ENCODE data around the gene MVB12B. TPM values are rescaled to one million over a fixed set of nuclear protein-coding genes. Genes with fewer than 3 reads are reported as not detected.

The MVB12B gene
- total and polyA plus RNA-seq, 2 of the 4 experiments (the other 2 are of a cell fraction): 2.0 to 4.0 TPM

GRCh38 chr9:126386088-126386487 lies 59.5 kb downstream of the MVB12B start:
- no peak overlapping the region for H2AK5ac ChIP-seq (ENCODE audit: low read depth, low read length)
- no peak overlapping the region for H3K23ac ChIP-seq (ENCODE audit: low read depth, low read length)
- peaks cover 4% of the 10 kb centered on the region; the same call in 1 of the 2 replicates for H3K9me1 ChIP-seq (ENCODE audit: insufficient read depth, low read length)
- no peak overlapping the region for H2BK15ac ChIP-seq (ENCODE audit: low read depth, low read length)
- H3K4me2 ChIP-seq (ENCODE audit: low read depth, low read length): no peak overlapping the region
- no peaks in the 10 kb centered on the region for H3K27me3 ChIP-seq (ENCODE audit: control insufficient read depth, insufficient read depth, low read length)
- H3K18ac ChIP-seq (ENCODE audit: low read depth, low read length): no peak overlapping the region
- no peak overlapping the region for H4K91ac ChIP-seq (ENCODE audit: insufficient read depth, low read depth, low read length)
- no peak overlapping the region for H2AFZ ChIP-seq (replicated peaks; ENCODE audit: low read length, poor library complexity)
- H3K14ac ChIP-seq (replicated peaks; ENCODE audit: low read depth, low read length): no peak overlapping the region
- H3K9me3 ChIP-seq (ENCODE audit: control insufficient read depth, insufficient read depth, low read length): no peaks in the 10 kb centered on the region
- no peak overlapping the region for H3K4me3 ChIP-seq (ENCODE audit: insufficient read depth, low read depth, low read length)
- no TSS peak for BruUV-seq (replicated peaks)
- no peak overlapping the region for H4K8ac ChIP-seq (ENCODE audit: low read depth in 2 of 2, low read length in 2 of 2)
- WGBS, 2 experiments (ENCODE audit: extremely low coverage in 2 of 2, insufficient read length in 1 of 2): no CpG with 5 or more reads among the region's 5 CpGs
- no peak overlapping the region for H3K56ac ChIP-seq (ENCODE audit: extremely low read depth, insufficient read depth, low read length)
- CTCF ChIA-PET: no interaction called here
- H3K4me1 ChIP-seq (ENCODE audit: control insufficient read depth, insufficient read depth, low read length): peaks cover 3% of the 10 kb centered on the region; the same call in 1 of the 2 replicates
- dilution Hi-C loops (cut with HindIII; ENCODE audit: low sequenced_read_pairs, unreplicated experiment) (no loop called here), intact Hi-C loops (cut with micrococcal nuclease) (no loop called here), in situ Hi-C loops (cut with MboI; ENCODE audit: low sequenced_read_pairs) (no loop called here)
- H3K79me1 ChIP-seq (ENCODE audit: low read depth in 1 of 2, low read length in 2 of 2): no peaks in the 10 kb centered on the region
- no peak overlapping the region for H3K27ac ChIP-seq (ENCODE audit: insufficient read depth, low read length)
- no peak overlapping the region for H2AK9ac ChIP-seq (replicated peaks; ENCODE audit: low read depth, low read length, poor library complexity)
- no peak overlapping the region for H2BK120ac ChIP-seq (ENCODE audit: low read depth, low read length)
- H2BK20ac ChIP-seq (ENCODE audit: low read depth, low read length): no peak overlapping the region
- H4K5ac ChIP-seq (ENCODE audit: low read depth, low read length): no peak overlapping the region
- H4K20me1 ChIP-seq (ENCODE audit: insufficient read depth, low read length): no peaks in the 10 kb centered on the region
- no peak overlapping the region for H2BK5ac ChIP-seq (ENCODE audit: low read depth, low read length, poor library complexity, severe bottlenecking)
- H3K4ac ChIP-seq (ENCODE audit: low read depth, low read length): no peak overlapping the region
- ATAC-seq (ENCODE audit: low read depth) (peak; percentile 62; the same call in 1 of the 2 replicates), DNase-seq (no peak)
- no peaks in the 10 kb centered on the region for H3K36me3 ChIP-seq (ENCODE audit: control insufficient read depth, insufficient read depth, low read length)
- TF ChIP-seq RCOR1 (IDR thresholded peaks at IDR 0.05; ENCODE audit: insufficient replicate concordance, low read length) (no peak), SMC3 (IDR thresholded peaks at IDR 0.05; ENCODE audit: low read depth, low read length) (peak; percentile 20; the same call in 1 of the 2 replicates), POLR2A (IDR thresholded peaks at IDR 0.05; ENCODE audit: low read depth, low read length) (no peak), CHD1 (IDR thresholded peaks at IDR 0.05; ENCODE audit: low read depth, low read length) (no peak), USF2 (IDR thresholded peaks at IDR 0.05; ENCODE audit: low read depth, low read length) (no peak), RAD21 (IDR thresholded peaks at IDR 0.05; ENCODE audit: low read length) (peak; percentile 37), MXI1 (IDR thresholded peaks at IDR 0.05; ENCODE audit: borderline replicate concordance, low read depth, low read length) (no peak), FOS (IDR thresholded peaks at IDR 0.05; ENCODE audit: low read depth, low read length) (no peak), RFX5 (IDR thresholded peaks at IDR 0.05; ENCODE audit: low read depth, low read length) (no peak), ELK1 (IDR thresholded peaks at IDR 0.05; ENCODE audit: borderline replicate concordance, low read depth, low read length) (no peak), MAZ (IDR thresholded peaks at IDR 0.05; ENCODE audit: borderline replicate concordance, low read depth, low read length) (no peak), NFE2L2 (IDR thresholded peaks at IDR 0.05; ENCODE audit: low read depth, low read length) (no peak), CEBPB (IDR thresholded peaks at IDR 0.05; ENCODE audit: low read depth, low read length) (no peak), BHLHE40 (IDR thresholded peaks at IDR 0.05; ENCODE audit: low read depth, low read length) (no peak), MAFK (IDR thresholded peaks at IDR 0.05; ENCODE audit: low read depth, low read length) (no peak), CTCF (conservative IDR thresholded peaks at IDR 0.05; ENCODE audit: low read depth, low read length) (peak; percentile 29; the same call in 1 of the 2 replicates)
- H3K9ac ChIP-seq (ENCODE audit: low read depth, low read length): no peak overlapping the region
- POLR2A ChIA-PET (ENCODE audit: unreplicated experiment): no interaction called here
